ENCODE measurements around the gene FAM131A. TPM values are rescaled to one million over a fixed set of nuclear protein-coding genes. Genes with fewer than 3 reads are reported as not detected.

FAM131A gene
- total and polyA plus RNA-seq, 2 of the 4 experiments (the other 2 are of a cell fraction), result 10.8 to 19.5 TPM

DNA sequence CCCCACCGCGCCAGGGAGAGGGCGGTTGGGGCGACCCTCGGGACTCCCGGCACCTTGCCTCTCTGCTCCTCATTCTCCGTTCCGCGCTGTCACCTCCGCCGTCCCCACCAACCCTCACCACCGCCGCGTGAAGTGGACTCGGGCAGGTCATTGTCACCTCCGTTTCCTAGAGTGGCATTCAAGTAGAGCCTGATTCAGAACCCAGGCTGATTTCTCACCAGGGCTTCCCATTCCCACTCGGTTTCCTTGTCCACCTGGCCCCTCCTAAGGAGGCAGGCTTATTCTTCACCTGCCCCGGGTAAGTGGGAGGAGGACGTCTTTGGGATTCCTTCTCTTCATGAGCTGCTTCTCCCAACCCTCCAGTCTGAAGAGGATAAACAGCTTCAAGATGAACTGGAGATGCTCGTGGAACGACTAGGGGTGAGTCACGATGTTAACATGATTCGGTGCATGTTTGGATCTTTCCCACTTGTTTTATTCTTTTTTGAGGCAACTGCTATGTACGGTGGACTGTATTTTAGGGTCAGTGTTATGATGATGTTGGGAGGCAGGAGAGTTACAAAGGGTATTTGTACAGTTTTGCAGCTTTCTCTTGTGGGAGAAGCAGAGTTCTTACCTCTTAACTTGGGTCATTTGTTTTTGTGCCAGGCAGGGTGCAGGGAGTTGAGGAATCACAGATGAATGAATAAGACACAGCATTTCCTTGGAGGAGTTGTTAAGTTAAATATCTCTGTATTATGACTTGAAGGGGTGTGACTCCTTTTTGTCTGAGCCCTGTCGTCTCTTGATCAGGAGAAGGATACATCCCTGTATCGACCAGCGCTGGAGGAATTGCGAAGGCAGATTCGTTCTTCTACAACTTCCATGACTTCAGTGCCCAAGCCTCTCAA lies 37.7 kb upstream of the FAM131A start:
- peak overlapping the region; percentile 65 for H4K5ac ChIP-seq (ENCODE audit: low read depth, low read length)
- dilution Hi-C loops (cut with HindIII; ENCODE audit: low sequenced_read_pairs, unreplicated experiment) (no loop called here), intact Hi-C loops (cut with micrococcal nuclease) (loop anchor here (1.0 kb wide), 1 partner anchor 15 kb away; the partner anchor contains the start of gene EIF4G1), in situ Hi-C loops (cut with MboI; ENCODE audit: low sequenced_read_pairs) (no loop called here)
- CTCF ChIA-PET, result interaction anchor here (0.9 kb wide), 1 partner anchor 11 kb away, joined by 3 read pairs; no protein-coding TSS in a partner anchor
- peak overlapping the region; percentile 62 for H3K14ac ChIP-seq (replicated peaks; ENCODE audit: low read depth, low read length)
- H3K27ac ChIP-seq (ENCODE audit: insufficient read depth, low read length), result peak overlapping the region; percentile 91
- 0% methylated on average over 10 of the region's 29 CpGs; no CpG with 5 or more reads in 1 of the 2 experiments for WGBS, 2 experiments (ENCODE audit: extremely low coverage in 2 of 2, insufficient read length in 1 of 2)
- H3K27me3 ChIP-seq (ENCODE audit: control insufficient read depth, insufficient read depth, low read length), result peaks cover 2% of the 10 kb centered on the region; the same call in 1 of the 2 replicates
- peak; percentile 76; the same call in 1 of the 2 replicates for TF ChIP-seq MXI1 (IDR thresholded peaks at IDR 0.05; ENCODE audit: borderline replicate concordance, low read depth, low read length)
- TF ChIP-seq RCOR1 (IDR thresholded peaks at IDR 0.05; ENCODE audit: insufficient replicate concordance, low read length), result no peak
- TF ChIP-seq POLR2A (IDR thresholded peaks at IDR 0.05; ENCODE audit: low read depth, low read length), result peak; percentile 61
- no peak for TF ChIP-seq RFX5 (IDR thresholded peaks at IDR 0.05; ENCODE audit: low read depth, low read length)
- TF ChIP-seq FOS (IDR thresholded peaks at IDR 0.05; ENCODE audit: low read depth, low read length), result peak; percentile 33; the same call in 1 of the 2 replicates
- H4K91ac ChIP-seq (ENCODE audit: insufficient read depth, low read depth, low read length), result peak overlapping the region; percentile 57
- H4K20me1 ChIP-seq (ENCODE audit: insufficient read depth, low read length), result peaks cover 44% of the 10 kb centered on the region
- H3K36me3 ChIP-seq (ENCODE audit: control insufficient read depth, insufficient read depth, low read length), result peaks cover 36% of the 10 kb centered on the region
- DNase-seq (peak; percentile 73), ATAC-seq (ENCODE audit: low read depth) (peak; percentile 15)
- peaks cover 27 to 49% of the 10 kb centered on the region in 2 experiments for H3K79me1 ChIP-seq (ENCODE audit: low read depth in 1 of 2, low read length in 2 of 2)
- peak overlapping the region; percentile 58 for H2AK5ac ChIP-seq (ENCODE audit: low read depth, low read length)
- no peaks in the 10 kb centered on the region for H3K9me3 ChIP-seq (ENCODE audit: control insufficient read depth, insufficient read depth, low read length)
- H3K4ac ChIP-seq (ENCODE audit: low read depth, low read length), result peak overlapping the region; percentile 76
- H3K4me3 ChIP-seq (ENCODE audit: insufficient read depth, low read depth, low read length), result peak overlapping the region; percentile 96
- POLR2A ChIA-PET (ENCODE audit: unreplicated experiment), result no interaction called here
- H2AFZ ChIP-seq (replicated peaks; ENCODE audit: low read length, poor library complexity), result peak overlapping the region; percentile 86
- H3K9me1 ChIP-seq (ENCODE audit: insufficient read depth, low read length), result no peaks in the 10 kb centered on the region; the same call in 1 of the 2 replicates
- BruUV-seq (replicated peaks), result no TSS peak
- H3K9ac ChIP-seq (ENCODE audit: low read depth, low read length), result peak overlapping the region; percentile 93
- H2BK20ac ChIP-seq (ENCODE audit: low read depth, low read length), result no peak overlapping the region
- H3K23ac ChIP-seq (ENCODE audit: low read depth, low read length), result peak overlapping the region; percentile 96
- H3K4me2 ChIP-seq (ENCODE audit: low read depth, low read length), result peak overlapping the region; percentile 95
- peak overlapping the region; percentile 83 for H3K56ac ChIP-seq (ENCODE audit: extremely low read depth, insufficient read depth, low read length)
- peak overlapping the region; percentile 64 for H2BK120ac ChIP-seq (ENCODE audit: low read depth, low read length)
- peak overlapping the region; percentile 0 to 67; a peak in 2 of 4 replicates for H4K8ac ChIP-seq (ENCODE audit: low read depth in 2 of 2, low read length in 2 of 2)
- peak overlapping the region; percentile 85 for H2BK5ac ChIP-seq (ENCODE audit: low read depth, low read length, poor library complexity, severe bottlenecking)
- H2BK15ac ChIP-seq (ENCODE audit: low read depth, low read length), result peak overlapping the region; percentile 12; the same call in 1 of the 3 replicates
- H3K4me1 ChIP-seq (ENCODE audit: control insufficient read depth, insufficient read depth, low read length), result peaks cover 2% of the 10 kb centered on the region; the same call in 1 of the 2 replicates
- H2AK9ac ChIP-seq (replicated peaks; ENCODE audit: low read depth, low read length, poor library complexity), result peak overlapping the region; percentile 98
- no peak overlapping the region for H3K18ac ChIP-seq (ENCODE audit: low read depth, low read length)

Data from IMR-90 (cell line).